NCI-H345 treated with DMSO at 0.1 percent for 48 hours (cell line): ENCODE data around the gene ZNRD2.

Experiments
- DNase-seq: peaks from one replicate; lab custom pipeline; 2025; ENCODE audit not compliant: unreplicated experiment; lab: John Stamatoyannopoulos, UW

Gene ZNRD2

GRCh38 chr11:65607614-65608426 is 37.5 kb downstream of the ZNRD2 start:
- no peak for DNase-seq

- DNase-seq: no peak
Measured at GRCh38 chr11:65609229-65609628, 39.0 kb downstream of the ZNRD2 start.

GRCh38 chr11:65609665-65610064 is 39.4 kb downstream of the ZNRD2 start:
- no peak for DNase-seq

- no peak for DNase-seq
Measured at GRCh38 chr11:65610404-65610803, 40.1 kb downstream of the ZNRD2 start.

GRCh38 chr11:65611028-65611757 is 40.9 kb downstream of the ZNRD2 start:
- DNase-seq: no peak

- no peak for DNase-seq
Measured at GRCh38 chr11:65611758-65612603, 41.7 kb downstream of the ZNRD2 start.

GRCh38 chr11:65612691-65613090 is 42.4 kb downstream of the ZNRD2 start:
- DNase-seq: no peak

- DNase-seq: no peak
Measured at GRCh38 chr11:65613091-65613928, 43.0 kb downstream of the ZNRD2 start.

- DNase-seq: peak; percentile 100
Measured at GRCh38 chr11:65615229-65615949, 45.1 kb downstream of the ZNRD2 start, which contains the start of gene PCNX3. PCNX3 (plus strand) TSS chr11:65615776; CDS start chr11:65616312, 536 bp downstream.

GRCh38 chr11:65615950-65616574 is 45.8 kb downstream of the ZNRD2 start:
- DNase-seq: no peak

- no peak for DNase-seq
Measured at GRCh38 chr11:65616575-65617001, 46.3 kb downstream of the ZNRD2 start.

GRCh38 chr11:65617136-65617850 is 47.0 kb downstream of the ZNRD2 start:
- no peak for DNase-seq

- no peak for DNase-seq
Measured at GRCh38 chr11:65617990-65618751, 47.9 kb downstream of the ZNRD2 start.

GRCh38 chr11:65618763-65619162 is 48.5 kb downstream of the ZNRD2 start:
- no peak for DNase-seq

- DNase-seq: no peak
Measured at GRCh38 chr11:65619281-65619928, 49.1 kb downstream of the ZNRD2 start.

GRCh38 chr11:65620666-65621065 is 50.4 kb downstream of the ZNRD2 start:
- DNase-seq: no peak

- no peak for DNase-seq
Measured at GRCh38 chr11:65621460-65621859, 51.2 kb downstream of the ZNRD2 start.
